Stimulated activated CD8-positive, alpha-beta memory T cell treated with anti-CD3 and anti-CD28 coated beads, Interleukin-12 subunit alpha, Interleukin-12 subunit beta, amount 100 ng/mL, for 24 hours (primary cell): Measurements from ENCODE around the gene POTEG.
"Not testable (repeated sequence)": the region's sequence is repeated elsewhere in the genome, so short reads cannot be mapped to it uniquely, and the experiment has no call there.

Source experiments
- DNase-seq: peaks from one replicate; pipeline ENCODE4 v3.0.0-alpha.2; 2020; ENCODE audit errors: extremely low read depth

The POTEG gene

GRCh38 chr14:19374451-19374903, 59.7 kb downstream of the POTEG start:
- not testable (repeated sequence) for DNase-seq

- DNase-seq: not testable (repeated sequence)
These were observed 61.2 kb downstream of the POTEG start for GRCh38 chr14:19372813-19373500.

- DNase-seq: not testable (repeated sequence)
These were observed 62.4 kb downstream of the POTEG start for GRCh38 chr14:19371767-19372166.

- DNase-seq: not testable (repeated sequence)
These were observed 71.3 kb downstream of the POTEG start for GRCh38 chr14:19362803-19363202.

- DNase-seq: not testable (repeated sequence)
These were observed 71.8 kb downstream of the POTEG start for GRCh38 chr14:19362323-19362722.

- DNase-seq: not testable (repeated sequence)
These were observed 72.4 kb downstream of the POTEG start for GRCh38 chr14:19361636-19362253.

- not testable (repeated sequence) for DNase-seq
These were observed 73.1 kb downstream of the POTEG start for GRCh38 chr14:19360937-19361635.
